ENCODE measurements around the gene YY1AP1.

YY1AP1 gene

GRCh38 chr1:155671750-155672149, 16.8 kb downstream of the YY1AP1 start:
- TF ChIP-seq CTCF (IDR thresholded peaks at IDR 0.05) = no peak

GRCh38 chr1:155669233-155670162, 19.1 kb downstream of the YY1AP1 start:
- no peak for TF ChIP-seq CTCF (IDR thresholded peaks at IDR 0.05)

- TF ChIP-seq CTCF (IDR thresholded peaks at IDR 0.05) = no peak
Measured at GRCh38 chr1:155657463-155657862, 31.1 kb downstream of the YY1AP1 start.

GRCh38 chr1:155652951-155653350, 35.6 kb downstream of the YY1AP1 start:
- TF ChIP-seq CTCF (IDR thresholded peaks at IDR 0.05) = no peak

GRCh38 chr1:155651861-155652661, 36.5 kb downstream of the YY1AP1 start:
- TF ChIP-seq CTCF (IDR thresholded peaks at IDR 0.05) = no peak

GRCh38 chr1:155650231-155650757, 38.3 kb downstream of the YY1AP1 start:
- TF ChIP-seq CTCF (IDR thresholded peaks at IDR 0.05) = no peak

GRCh38 chr1:155649676-155650075, 38.9 kb downstream of the YY1AP1 start:
- TF ChIP-seq CTCF (IDR thresholded peaks at IDR 0.05) = no peak

Measured in LNCAP (cell line).